Measurements from ENCODE around the gene APBA2.

The APBA2 gene

DNA sequence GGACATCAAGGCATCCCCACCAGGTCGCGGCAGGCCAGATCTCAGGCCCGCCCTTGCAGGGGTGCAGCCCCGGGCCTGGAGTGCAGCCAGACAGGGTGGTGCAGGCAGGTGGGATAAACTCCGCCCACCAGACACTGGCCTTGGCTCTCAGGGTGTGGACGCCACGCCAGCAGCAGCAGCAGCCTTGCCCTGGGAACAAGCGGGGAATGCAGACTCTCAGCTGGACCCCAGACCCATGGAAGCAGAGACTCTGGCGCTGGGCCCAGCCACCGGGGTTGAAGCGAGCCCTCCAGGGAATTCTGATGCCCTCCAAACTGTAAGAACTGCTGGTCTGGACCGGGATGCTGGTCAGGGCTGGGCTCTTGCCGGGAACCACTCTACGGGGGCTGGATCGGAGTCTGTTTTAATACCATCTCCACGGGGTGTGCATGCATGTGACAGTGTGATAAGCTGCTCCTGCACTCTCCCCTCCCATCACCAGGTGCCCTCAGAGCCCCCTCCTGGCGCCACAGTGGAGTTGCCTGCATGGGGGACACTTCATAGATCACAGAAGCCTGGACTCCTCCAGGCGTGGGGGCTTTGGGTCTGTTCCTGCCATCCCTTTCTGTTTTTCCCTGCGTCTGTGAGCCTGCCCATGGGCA, 241.2 kb downstream of the APBA2 start:
- H3K79me2 ChIP-seq (ENCODE audit: insufficient read depth, low read length) = no peaks in the 10 kb centered on the region
- no peaks in the 10 kb centered on the region for H3K36me3 ChIP-seq (ENCODE audit: insufficient read depth, low read length)
- ATAC-seq (ENCODE audit: insufficient read depth, low read depth) (no peak), DNase-seq (no peak)
- no peaks in the 10 kb centered on the region for H4K20me1 ChIP-seq (ENCODE audit: insufficient read depth, low read length)
- TF ChIP-seq EZH2 (IDR thresholded peaks at IDR 0.05; ENCODE audit: borderline replicate concordance, low read depth, low read length, severe bottlenecking) = no peak
- TF ChIP-seq, protein P1, sequence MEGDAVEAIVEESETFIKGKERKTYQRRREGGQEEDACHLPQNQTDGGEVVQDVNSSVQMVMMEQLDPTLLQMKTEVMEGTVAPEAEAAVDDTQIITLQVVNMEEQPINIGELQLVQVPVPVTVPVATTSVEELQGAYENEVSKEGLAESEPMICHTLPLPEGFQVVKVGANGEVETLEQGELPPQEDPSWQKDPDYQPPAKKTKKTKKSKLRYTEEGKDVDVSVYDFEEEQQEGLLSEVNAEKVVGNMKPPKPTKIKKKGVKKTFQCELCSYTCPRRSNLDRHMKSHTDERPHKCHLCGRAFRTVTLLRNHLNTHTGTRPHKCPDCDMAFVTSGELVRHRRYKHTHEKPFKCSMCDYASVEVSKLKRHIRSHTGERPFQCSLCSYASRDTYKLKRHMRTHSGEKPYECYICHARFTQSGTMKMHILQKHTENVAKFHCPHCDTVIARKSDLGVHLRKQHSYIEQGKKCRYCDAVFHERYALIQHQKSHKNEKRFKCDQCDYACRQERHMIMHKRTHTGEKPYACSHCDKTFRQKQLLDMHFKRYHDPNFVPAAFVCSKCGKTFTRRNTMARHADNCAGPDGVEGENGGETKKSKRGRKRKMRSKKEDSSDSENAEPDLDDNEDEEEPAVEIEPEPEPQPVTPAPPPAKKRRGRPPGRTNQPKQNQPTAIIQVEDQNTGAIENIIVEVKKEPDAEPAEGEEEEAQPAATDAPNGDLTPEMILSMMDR (IDR thresholded peaks at IDR 0.05; ENCODE audit: borderline replicate concordance, extremely low read depth, low read length, poor library complexity, severe bottlenecking) = peak; percentile 22
- H3K27me3 ChIP-seq (ENCODE audit: insufficient read depth, low read length, poor library complexity) = no peaks in the 10 kb centered on the region
- H3K4me2 ChIP-seq (ENCODE audit: insufficient read depth, low read length) = no peak overlapping the region
- H3K27ac ChIP-seq (ENCODE audit: low read length) = no peak overlapping the region
- H3K9me3 ChIP-seq (ENCODE audit: insufficient read depth, low read length, severe bottlenecking) = no peaks in the 10 kb centered on the region
- no peaks in the 10 kb centered on the region for H3K4me1 ChIP-seq (ENCODE audit: insufficient read depth, low read length)
- no peak overlapping the region for H3K9ac ChIP-seq (ENCODE audit: low read depth, low read length)
- H3K4me3 ChIP-seq (ENCODE audit: low read depth in 1 of 2, low read length in 2 of 2) = no peak overlapping the region
- no peak overlapping the region for H2AFZ ChIP-seq (ENCODE audit: low read depth, low read length)

DNA sequence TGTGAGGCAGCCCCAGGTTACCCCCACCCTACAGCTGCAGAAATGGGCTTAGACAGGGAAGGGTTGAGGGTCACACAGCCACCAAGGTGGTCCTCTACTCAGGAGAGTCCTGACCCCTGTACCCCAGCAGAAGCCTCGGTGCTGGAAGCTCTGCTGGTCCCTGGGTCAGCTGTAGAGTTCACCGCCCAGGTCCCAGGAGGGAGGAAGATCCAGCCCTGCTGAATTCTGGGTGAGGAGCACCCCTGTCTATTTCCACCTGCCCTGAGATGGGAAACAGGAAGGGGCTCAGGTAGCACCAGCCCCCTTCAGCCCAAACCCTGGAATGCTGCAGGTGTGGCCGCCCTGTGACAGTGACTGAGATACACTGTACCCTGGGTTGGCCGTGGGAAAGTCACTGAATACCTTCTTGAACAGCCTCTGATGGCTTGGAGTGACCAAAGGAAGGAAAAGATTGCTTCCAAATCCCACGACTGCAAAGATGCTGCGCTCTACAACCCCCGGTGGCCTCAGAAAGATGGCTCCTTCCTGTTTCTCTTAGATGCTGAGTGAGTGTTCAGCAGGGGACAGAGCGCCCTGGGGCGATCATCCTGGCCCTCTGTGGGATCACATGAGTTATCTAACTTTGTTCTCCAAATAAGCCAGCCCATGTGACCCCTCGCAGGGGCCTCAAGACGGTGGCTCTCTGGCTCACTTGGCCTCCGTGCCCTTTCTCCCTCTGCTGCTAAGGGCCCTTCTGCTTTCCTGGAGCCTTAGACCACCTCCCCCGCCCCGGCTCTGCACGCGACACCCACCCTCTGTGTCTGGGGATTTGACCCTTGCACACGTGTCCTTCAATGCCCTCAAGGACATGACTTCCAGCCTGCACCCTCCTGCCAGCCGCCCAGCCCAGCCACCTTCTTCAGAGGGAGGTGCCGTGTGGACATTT, 242.0 kb downstream of the APBA2 start:
- TF ChIP-seq, protein P1 (IDR thresholded peaks at IDR 0.05; ENCODE audit: borderline replicate concordance, extremely low read depth, low read length, poor library complexity, severe bottlenecking) = no peak
- no peak for TF ChIP-seq EZH2 (IDR thresholded peaks at IDR 0.05; ENCODE audit: borderline replicate concordance, low read depth, low read length, severe bottlenecking)
- no peaks in the 10 kb centered on the region for H3K27me3 ChIP-seq (ENCODE audit: insufficient read depth, low read length, poor library complexity)
- H3K79me2 ChIP-seq (ENCODE audit: insufficient read depth, low read length) = no peaks in the 10 kb centered on the region
- no peaks in the 10 kb centered on the region for H3K9me3 ChIP-seq (ENCODE audit: insufficient read depth, low read length, severe bottlenecking)
- no peak overlapping the region for H3K4me3 ChIP-seq (ENCODE audit: low read depth in 1 of 2, low read length in 2 of 2)
- no peaks in the 10 kb centered on the region for H4K20me1 ChIP-seq (ENCODE audit: insufficient read depth, low read length)
- ATAC-seq (ENCODE audit: insufficient read depth, low read depth) (no peak), DNase-seq (no peak)
- no peak overlapping the region for H3K9ac ChIP-seq (ENCODE audit: low read depth, low read length)
- H3K36me3 ChIP-seq (ENCODE audit: insufficient read depth, low read length) = no peaks in the 10 kb centered on the region
- no peak overlapping the region for H2AFZ ChIP-seq (ENCODE audit: low read depth, low read length)
- no peak overlapping the region for H3K4me2 ChIP-seq (ENCODE audit: insufficient read depth, low read length)
- no peaks in the 10 kb centered on the region for H3K4me1 ChIP-seq (ENCODE audit: insufficient read depth, low read length)
- H3K27ac ChIP-seq (ENCODE audit: low read length) = no peak overlapping the region

DNA sequence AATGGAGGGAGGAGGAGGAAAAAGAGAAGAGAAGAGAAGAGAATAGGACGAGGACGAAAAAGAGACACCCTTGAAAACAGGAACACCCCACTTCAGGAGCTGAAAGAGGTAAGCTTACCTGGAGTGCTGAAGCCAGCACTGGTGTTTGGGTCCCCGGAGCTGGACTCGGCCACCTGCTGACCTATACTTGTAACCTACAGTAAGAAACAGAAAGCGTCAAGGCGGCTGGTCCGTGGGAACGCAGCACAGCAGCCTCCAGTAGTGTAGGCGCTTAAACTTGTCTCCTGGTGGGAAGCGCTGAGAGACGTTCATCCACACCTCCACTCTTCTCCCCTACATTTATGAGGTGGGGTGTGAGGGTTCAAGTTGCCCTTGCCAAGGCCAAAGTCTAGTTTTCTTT, 242.9 kb downstream of the APBA2 start:
- H4K20me1 ChIP-seq (ENCODE audit: insufficient read depth, low read length) = no peaks in the 10 kb centered on the region
- H3K9ac ChIP-seq (ENCODE audit: low read depth, low read length) = no peak overlapping the region
- no peak overlapping the region for H2AFZ ChIP-seq (ENCODE audit: low read depth, low read length)
- no peaks in the 10 kb centered on the region for H3K36me3 ChIP-seq (ENCODE audit: insufficient read depth, low read length)
- H3K27ac ChIP-seq (ENCODE audit: low read length) = no peak overlapping the region
- H3K27me3 ChIP-seq (ENCODE audit: insufficient read depth, low read length, poor library complexity) = no peaks in the 10 kb centered on the region
- no peak overlapping the region for H3K4me3 ChIP-seq (ENCODE audit: low read depth in 1 of 2, low read length in 2 of 2)
- no peak overlapping the region for H3K4me2 ChIP-seq (ENCODE audit: insufficient read depth, low read length)
- no peaks in the 10 kb centered on the region for H3K4me1 ChIP-seq (ENCODE audit: insufficient read depth, low read length)
- no peak for TF ChIP-seq EZH2 (IDR thresholded peaks at IDR 0.05; ENCODE audit: borderline replicate concordance, low read depth, low read length, severe bottlenecking)
- TF ChIP-seq, protein P1 (IDR thresholded peaks at IDR 0.05; ENCODE audit: borderline replicate concordance, extremely low read depth, low read length, poor library complexity, severe bottlenecking) = no peak
- no peaks in the 10 kb centered on the region for H3K9me3 ChIP-seq (ENCODE audit: insufficient read depth, low read length, severe bottlenecking)
- ATAC-seq (ENCODE audit: insufficient read depth, low read depth) (no peak), DNase-seq (no peak)
- H3K79me2 ChIP-seq (ENCODE audit: insufficient read depth, low read length) = no peaks in the 10 kb centered on the region

Data from DND-41 (cell line).